ENCODE measurements around the gene LRTM2.

LRTM2 gene

DNA sequence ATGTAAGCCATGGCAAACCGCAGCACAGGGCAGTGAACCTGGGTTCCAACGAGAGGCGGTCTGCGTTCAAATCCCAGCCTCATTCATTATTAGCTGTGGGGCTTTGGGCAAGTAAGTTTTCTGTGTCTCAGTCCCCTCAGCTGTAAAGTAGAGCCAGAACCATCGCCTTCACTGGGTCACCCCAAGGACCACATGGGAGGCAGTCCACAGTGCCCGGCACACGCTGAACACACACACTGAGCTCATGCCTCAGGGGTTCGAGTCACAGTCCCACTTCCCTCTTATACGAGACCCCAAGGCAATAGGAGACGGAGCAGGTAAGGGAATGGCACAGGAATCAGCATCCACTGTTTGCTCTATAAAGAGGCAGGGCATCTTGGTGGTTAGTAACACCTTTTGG lies 19.1 kb downstream of the LRTM2 start:
- H3K14ac ChIP-seq (ENCODE audit: low read length): no peak overlapping the region
- H4K91ac ChIP-seq (ENCODE audit: low read depth, low read length, poor library complexity): no peak overlapping the region
- no peak overlapping the region for H3K4ac ChIP-seq (ENCODE audit: low read length)
- H2BK12ac ChIP-seq (ENCODE audit: low read length): no peak overlapping the region
- H3K9me3 ChIP-seq (replicated peaks in 1 of 2; ENCODE audit: control insufficient read depth in 2 of 2, insufficient read depth in 1 of 2, low read depth in 1 of 2, low read length in 2 of 2): no peaks in the 10 kb centered on the region
- no peak overlapping the region for H3K4me2 ChIP-seq (ENCODE audit: insufficient read depth, low read length, poor library complexity, severe bottlenecking)
- no peak overlapping the region for H2AFZ ChIP-seq (ENCODE audit: low read length)
- H3K79me1 ChIP-seq (ENCODE audit: low read depth, low read length): no peaks in the 10 kb centered on the region
- no peak overlapping the region for H2AK5ac ChIP-seq (ENCODE audit: low read depth, low read length)
- no peak overlapping the region for H2BK120ac ChIP-seq (ENCODE audit: low read depth, low read length)
- no CpG with 5 or more reads among the region's 10 CpGs for WGBS, 2 donors (ENCODE audit: extremely low coverage in 2 of 2, insufficient read length in 2 of 2, insufficient replicate concordance in 1 of 2)
- DNase-seq (ENCODE audit: low spot score): no peak
- no peak overlapping the region for H3K9ac ChIP-seq (ENCODE audit: low read depth, low read length, poor library complexity)
- no peak overlapping the region for H3K27ac ChIP-seq (replicated peaks; ENCODE audit: low read length)
- H3K4me3 ChIP-seq (ENCODE audit: low read length in 2 of 2): no peak overlapping the region
- peak overlapping the region; percentile 3 for H3K18ac ChIP-seq (ENCODE audit: low read length)
- no peak overlapping the region for H4K8ac ChIP-seq (ENCODE audit: low read depth, low read length)
- peaks cover 10 to 39% of the 10 kb centered on the region in 2 donors for H3K4me1 ChIP-seq (ENCODE audit: control insufficient read depth in 2 of 2, insufficient read depth in 1 of 2, low read depth in 1 of 2, low read length in 2 of 2)
- peaks cover 0 to 19% (median 1%) of the 10 kb centered on the region in 3 experiments for H3K27me3 ChIP-seq (ENCODE audit: control insufficient read depth in 3 of 3, insufficient read depth in 3 of 3, low read depth in 1 of 3, low read length in 3 of 3)
- no peak overlapping the region for H3K23ac ChIP-seq (ENCODE audit: low read depth, low read length, poor library complexity)
- no peak overlapping the region for H2BK5ac ChIP-seq (ENCODE audit: low read length)
- H2BK15ac ChIP-seq (ENCODE audit: low read length): no peak overlapping the region
- no peaks in the 10 kb centered on the region for H3K36me3 ChIP-seq (replicated peaks in 1 of 2; ENCODE audit: control insufficient read depth in 2 of 2, insufficient read depth in 2 of 2, low read length in 2 of 2)

DNA sequence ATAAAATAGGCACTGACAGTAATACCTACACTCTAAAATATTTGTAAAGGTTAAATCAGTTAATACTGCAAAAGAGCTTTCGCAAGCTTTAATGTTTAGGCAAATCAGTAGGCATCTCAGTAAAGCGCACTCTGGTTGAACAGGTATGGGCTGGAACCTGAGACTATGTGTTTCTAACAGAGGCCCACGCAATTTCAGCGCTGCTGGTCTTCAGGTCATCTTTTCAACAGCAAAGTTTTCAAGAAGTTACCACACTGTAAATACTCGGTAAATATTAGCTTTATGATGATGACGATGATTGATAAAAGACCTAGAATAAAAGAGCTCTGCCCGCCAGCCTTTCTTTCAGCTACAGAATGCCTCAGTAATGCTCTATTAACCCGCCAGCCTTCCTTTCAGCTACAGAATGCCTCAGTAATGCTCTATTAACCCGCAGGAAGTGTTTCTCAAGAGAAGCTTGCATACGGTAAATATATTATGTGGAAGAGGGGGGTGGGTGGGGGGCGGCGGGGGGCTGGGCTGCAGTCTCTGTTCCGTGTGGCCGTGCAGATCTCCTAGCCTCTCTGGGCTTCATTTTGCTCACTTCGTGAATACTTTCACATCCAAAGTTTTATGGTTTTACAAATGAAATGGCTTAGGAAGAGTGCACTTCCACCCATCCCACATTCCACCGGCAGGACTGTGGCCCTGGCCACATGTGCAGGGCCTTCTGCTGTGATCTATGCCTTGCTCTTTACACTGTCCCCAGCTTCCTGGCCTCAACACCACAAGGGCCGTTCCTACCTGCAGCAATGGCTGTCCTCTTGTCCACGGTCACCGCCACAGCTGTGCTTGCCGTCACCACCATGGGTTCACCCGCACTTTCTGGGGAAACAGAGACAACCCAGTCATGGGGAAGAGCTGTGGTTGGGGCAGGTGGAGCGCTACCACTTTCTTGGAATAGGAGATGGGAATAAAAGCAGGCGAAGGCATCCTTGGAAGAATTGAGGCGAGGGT lies 19.9 kb downstream of the LRTM2 start:
- Histone ChIP-seq H3K23ac (ENCODE audit: low read depth, low read length, poor library complexity) (peak overlapping the region; percentile 92), H3K9me3 (replicated peaks in 1 of 2; ENCODE audit: control insufficient read depth in 2 of 2, insufficient read depth in 1 of 2, low read depth in 1 of 2, low read length in 2 of 2) (no peaks in the 10 kb centered on the region), H2BK12ac (ENCODE audit: low read length) (no peak overlapping the region), H2BK120ac (ENCODE audit: low read depth, low read length) (no peak overlapping the region), H3K4me2 (ENCODE audit: insufficient read depth, low read length, poor library complexity, severe bottlenecking) (no peak overlapping the region), H3K4me3 (ENCODE audit: low read length in 2 of 2) (no peak overlapping the region), H2BK15ac (ENCODE audit: low read length) (peak overlapping the region; percentile 81), H4K8ac (ENCODE audit: low read depth, low read length) (no peak overlapping the region), H3K27me3 (ENCODE audit: control insufficient read depth in 3 of 3, insufficient read depth in 3 of 3, low read depth in 1 of 3, low read length in 3 of 3) (peaks cover 0 to 18% (median 1%) of the 10 kb centered on the region in 3 experiments), H3K18ac (ENCODE audit: low read length) (peak overlapping the region; percentile 85), H2BK5ac (ENCODE audit: low read length) (no peak overlapping the region), H3K9ac (ENCODE audit: low read depth, low read length, poor library complexity) (no peak overlapping the region), H2AFZ (ENCODE audit: low read length) (no peak overlapping the region), H3K79me1 (ENCODE audit: low read depth, low read length) (no peaks in the 10 kb centered on the region), H3K4ac (ENCODE audit: low read length) (no peak overlapping the region), H4K91ac (ENCODE audit: low read depth, low read length, poor library complexity) (peak overlapping the region; percentile 91), H3K4me1 (ENCODE audit: control insufficient read depth in 2 of 2, insufficient read depth in 1 of 2, low read depth in 1 of 2, low read length in 2 of 2) (peaks cover 10 to 39% of the 10 kb centered on the region in 2 donors), H3K36me3 (replicated peaks in 1 of 2; ENCODE audit: control insufficient read depth in 2 of 2, insufficient read depth in 2 of 2, low read length in 2 of 2) (no peaks in the 10 kb centered on the region), H2AK5ac (ENCODE audit: low read depth, low read length) (peak overlapping the region; percentile 38), H3K14ac (ENCODE audit: low read length) (peak overlapping the region; percentile 65), H3K27ac (replicated peaks; ENCODE audit: low read length) (no peak overlapping the region)
- no peak for DNase-seq (ENCODE audit: low spot score)
- WGBS, 2 donors (ENCODE audit: extremely low coverage in 2 of 2, insufficient read length in 2 of 2, insufficient replicate concordance in 1 of 2): no CpG with 5 or more reads among the region's 24 CpGs

DNA sequence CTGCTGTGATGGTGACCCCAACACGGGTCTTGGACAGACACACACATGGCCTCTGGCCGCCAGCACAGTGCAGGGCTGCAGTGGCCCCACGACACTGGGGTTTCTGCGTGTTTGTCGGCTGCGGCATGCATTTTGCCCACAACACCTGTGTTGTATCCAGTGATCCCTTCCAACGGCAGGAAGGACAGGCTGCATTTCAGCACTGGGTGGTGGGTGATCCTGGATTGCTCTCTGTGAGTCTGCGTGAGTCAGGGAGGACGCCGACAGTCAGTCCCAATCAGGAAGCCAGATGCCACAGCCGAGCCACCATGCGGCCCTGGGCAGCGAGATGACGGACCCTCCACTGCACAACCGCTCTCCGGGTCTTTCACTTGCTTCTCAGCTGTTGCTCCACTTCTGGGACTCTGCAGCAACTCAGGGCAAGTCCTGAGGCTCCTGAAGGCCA lies 20.6 kb downstream of the LRTM2 start:
- Histone ChIP-seq H3K4me1 (ENCODE audit: control insufficient read depth in 2 of 2, insufficient read depth in 1 of 2, low read depth in 1 of 2, low read length in 2 of 2) (peaks cover 10 to 39% of the 10 kb centered on the region in 2 donors), H2AFZ (ENCODE audit: low read length) (no peak overlapping the region), H3K36me3 (replicated peaks in 1 of 2; ENCODE audit: control insufficient read depth in 2 of 2, insufficient read depth in 2 of 2, low read length in 2 of 2) (no peaks in the 10 kb centered on the region), H2BK15ac (ENCODE audit: low read length) (peak overlapping the region; percentile 81), H3K27me3 (ENCODE audit: control insufficient read depth in 3 of 3, insufficient read depth in 3 of 3, low read depth in 1 of 3, low read length in 3 of 3) (peaks cover 0 to 23% (median 0%) of the 10 kb centered on the region in 3 experiments), H3K4ac (ENCODE audit: low read length) (no peak overlapping the region), H4K8ac (ENCODE audit: low read depth, low read length) (peak overlapping the region; percentile 73), H3K23ac (ENCODE audit: low read depth, low read length, poor library complexity) (peak overlapping the region; percentile 92), H2AK5ac (ENCODE audit: low read depth, low read length) (peak overlapping the region; percentile 38), H3K18ac (ENCODE audit: low read length) (peak overlapping the region; percentile 69), H4K91ac (ENCODE audit: low read depth, low read length, poor library complexity) (peak overlapping the region; percentile 91), H2BK120ac (ENCODE audit: low read depth, low read length) (no peak overlapping the region), H3K27ac (replicated peaks; ENCODE audit: low read length) (no peak overlapping the region), H3K79me1 (ENCODE audit: low read depth, low read length) (no peaks in the 10 kb centered on the region), H3K9ac (ENCODE audit: low read depth, low read length, poor library complexity) (no peak overlapping the region), H3K14ac (ENCODE audit: low read length) (peak overlapping the region; percentile 65), H3K4me2 (ENCODE audit: insufficient read depth, low read length, poor library complexity, severe bottlenecking) (no peak overlapping the region), H3K9me3 (replicated peaks in 1 of 2; ENCODE audit: control insufficient read depth in 2 of 2, insufficient read depth in 1 of 2, low read depth in 1 of 2, low read length in 2 of 2) (no peaks in the 10 kb centered on the region), H3K4me3 (ENCODE audit: low read length in 2 of 2) (peak overlapping the region in 1 of 2 donors; percentile 19), H2BK5ac (ENCODE audit: low read length) (no peak overlapping the region), H2BK12ac (ENCODE audit: low read length) (peak overlapping the region; percentile 35)
- no CpG with 5 or more reads among the region's 16 CpGs for WGBS, 2 donors (ENCODE audit: extremely low coverage in 2 of 2, insufficient read length in 2 of 2, insufficient replicate concordance in 1 of 2)
- DNase-seq (ENCODE audit: low spot score): no peak

DNA sequence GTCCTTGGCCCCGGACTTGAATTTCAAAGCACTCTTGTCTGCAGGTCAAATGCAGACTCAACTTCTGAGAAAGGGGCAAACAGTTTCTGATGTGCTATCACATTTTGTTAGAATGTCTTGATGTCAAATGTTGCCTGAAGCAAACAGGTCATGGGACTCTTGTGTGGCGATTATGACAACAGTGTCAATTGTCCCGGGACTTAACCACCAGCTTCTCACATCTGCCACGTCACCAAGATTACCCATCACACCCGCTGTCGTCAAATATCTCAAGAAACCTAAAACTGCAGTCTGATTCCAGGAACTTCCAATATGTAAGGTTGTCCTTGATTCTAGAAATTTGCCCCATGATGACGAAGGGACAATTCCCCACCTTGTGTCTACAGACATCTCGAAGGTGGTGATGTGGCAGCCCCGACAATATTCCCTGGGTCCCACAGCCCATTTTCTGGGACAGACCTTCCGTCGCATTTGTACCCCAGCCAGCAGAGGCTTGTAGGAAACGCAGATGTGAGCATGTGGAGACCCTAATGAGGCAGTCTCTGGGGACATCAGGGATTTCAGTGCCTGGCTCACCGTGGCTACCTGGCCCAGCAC lies 21.3 kb downstream of the LRTM2 start:
- no peak for DNase-seq (ENCODE audit: low spot score)
- no peak overlapping the region for H3K23ac ChIP-seq (ENCODE audit: low read depth, low read length, poor library complexity)

More for the DNA sequence above, 21.3 kb downstream of the LRTM2 start:
- no peak overlapping the region for H3K27ac ChIP-seq (replicated peaks; ENCODE audit: low read length)
- no peak overlapping the region for H2AK5ac ChIP-seq (ENCODE audit: low read depth, low read length)
- H2BK5ac ChIP-seq (ENCODE audit: low read length): peak overlapping the region; percentile 7
- peak overlapping the region; percentile 38 for H3K9ac ChIP-seq (ENCODE audit: low read depth, low read length, poor library complexity)
- no peak overlapping the region for H3K14ac ChIP-seq (ENCODE audit: low read length)
- H3K4ac ChIP-seq (ENCODE audit: low read length): no peak overlapping the region
- H3K18ac ChIP-seq (ENCODE audit: low read length): no peak overlapping the region
- H3K9me3 ChIP-seq (replicated peaks in 1 of 2; ENCODE audit: control insufficient read depth in 2 of 2, insufficient read depth in 1 of 2, low read depth in 1 of 2, low read length in 2 of 2): no peaks in the 10 kb centered on the region
- no peak overlapping the region for H2AFZ ChIP-seq (ENCODE audit: low read length)
- no peak overlapping the region for H4K91ac ChIP-seq (ENCODE audit: low read depth, low read length, poor library complexity)
- H3K4me3 ChIP-seq (ENCODE audit: low read length in 2 of 2): no peak overlapping the region
- H2BK120ac ChIP-seq (ENCODE audit: low read depth, low read length): no peak overlapping the region
- H3K36me3 ChIP-seq (replicated peaks in 1 of 2; ENCODE audit: control insufficient read depth in 2 of 2, insufficient read depth in 2 of 2, low read length in 2 of 2): no peaks in the 10 kb centered on the region
- H3K27me3 ChIP-seq (ENCODE audit: control insufficient read depth in 3 of 3, insufficient read depth in 3 of 3, low read depth in 1 of 3, low read length in 3 of 3): peaks cover 0 to 29% (median 0%) of the 10 kb centered on the region in 3 experiments
- no peak overlapping the region for H2BK15ac ChIP-seq (ENCODE audit: low read length)
- no peaks in the 10 kb centered on the region for H3K79me1 ChIP-seq (ENCODE audit: low read depth, low read length)
- H3K4me2 ChIP-seq (ENCODE audit: insufficient read depth, low read length, poor library complexity, severe bottlenecking): no peak overlapping the region
- peaks cover 10 to 39% of the 10 kb centered on the region in 2 donors for H3K4me1 ChIP-seq (ENCODE audit: control insufficient read depth in 2 of 2, insufficient read depth in 1 of 2, low read depth in 1 of 2, low read length in 2 of 2)
- no peak overlapping the region for H4K8ac ChIP-seq (ENCODE audit: low read depth, low read length)
- no peak overlapping the region for H2BK12ac ChIP-seq (ENCODE audit: low read length)
- WGBS, 2 donors (ENCODE audit: extremely low coverage in 2 of 2, insufficient read length in 2 of 2, insufficient replicate concordance in 1 of 2): no CpG with 5 or more reads among the region's 13 CpGs
